GM18508 (cell line): ENCODE measurements around the gene CDCP1.
"Not testable (repeated sequence)": the region's sequence is repeated elsewhere in the genome, so short reads cannot be mapped to it uniquely, and the experiment has no call there.

Experiments
- ATAC-seq: cut with Tn5 transposase; IDR thresholded peaks from one replicate; pipeline ENCODE4 v1.9.1; 2021; ENCODE audit warnings: moderate number of reproducible peaks; ENCODE audit not compliant: insufficient read depth, unreplicated experiment

Gene CDCP1

DNA sequence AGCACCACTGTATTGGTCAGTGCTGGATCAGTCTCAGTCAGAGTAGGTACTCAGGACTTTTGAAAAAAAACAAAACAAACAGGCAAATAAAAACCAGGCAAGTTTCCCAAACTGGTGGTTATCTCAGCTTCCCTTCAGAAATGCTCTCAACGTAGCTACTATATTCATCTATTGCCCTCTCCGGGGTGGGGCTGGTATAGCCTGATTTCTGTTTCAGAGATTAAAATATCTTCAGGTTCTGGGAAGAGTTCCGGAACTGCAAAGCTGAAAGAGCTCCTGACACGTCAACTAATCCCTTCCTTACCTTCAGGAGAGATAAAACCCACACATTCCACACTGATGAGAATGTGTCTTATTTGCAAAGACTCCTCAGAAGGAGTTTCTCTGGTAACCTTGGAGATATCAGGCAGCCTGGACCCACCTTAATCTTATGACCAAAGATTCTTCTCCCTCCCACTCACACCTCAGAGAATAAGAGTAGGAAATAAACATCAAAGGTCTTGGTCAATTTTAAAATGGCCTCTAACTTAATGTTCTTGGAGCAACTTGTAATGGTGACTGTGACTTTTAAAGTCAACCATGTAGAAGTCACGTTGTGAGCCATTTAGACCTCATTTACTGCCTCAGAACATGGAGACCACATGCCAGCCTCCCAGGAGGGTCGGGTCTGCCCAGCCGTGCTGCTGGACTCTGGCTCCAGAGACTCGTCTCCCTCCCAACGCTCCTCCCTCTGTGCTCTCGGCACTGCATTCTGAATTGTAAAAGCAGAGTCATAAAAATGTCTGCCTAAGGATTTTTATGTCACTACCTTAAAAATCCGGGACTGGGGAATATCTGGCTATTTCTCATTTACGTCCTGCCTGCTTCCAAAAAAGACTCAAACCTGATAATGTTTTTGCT, 53.8 kb downstream of the CDCP1 start:
- ATAC-seq = no peak

DNA sequence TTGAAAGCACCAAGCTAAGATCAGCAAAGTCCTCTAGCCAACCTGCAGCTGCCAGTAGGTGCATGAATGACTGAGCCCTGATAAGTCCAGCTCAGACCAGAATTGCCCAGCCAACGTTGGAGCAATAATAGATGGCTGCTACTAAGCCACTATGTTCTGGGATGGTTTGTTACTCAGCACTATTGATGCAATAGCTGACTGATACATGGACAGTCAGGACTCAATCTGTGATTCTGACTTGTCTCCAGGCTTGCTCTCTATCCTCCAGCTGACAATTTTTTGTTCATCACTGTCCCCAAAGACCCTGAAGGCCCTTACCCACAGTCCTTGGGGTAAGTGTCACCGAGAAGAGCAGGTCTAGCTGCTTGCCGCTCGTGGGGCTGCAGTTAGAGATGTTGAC, 55.3 kb downstream of the CDCP1 start:
- no peak for ATAC-seq

GRCh38 chr3:45088543-45089358, 57.4 kb downstream of the CDCP1 start:
- no peak for ATAC-seq

GRCh38 chr3:45087155-45087554, 59.0 kb downstream of the CDCP1 start:
- no peak for ATAC-seq

GRCh38 chr3:45084820-45085816, 61.1 kb downstream of the CDCP1 start:
- no peak for ATAC-seq

DNA sequence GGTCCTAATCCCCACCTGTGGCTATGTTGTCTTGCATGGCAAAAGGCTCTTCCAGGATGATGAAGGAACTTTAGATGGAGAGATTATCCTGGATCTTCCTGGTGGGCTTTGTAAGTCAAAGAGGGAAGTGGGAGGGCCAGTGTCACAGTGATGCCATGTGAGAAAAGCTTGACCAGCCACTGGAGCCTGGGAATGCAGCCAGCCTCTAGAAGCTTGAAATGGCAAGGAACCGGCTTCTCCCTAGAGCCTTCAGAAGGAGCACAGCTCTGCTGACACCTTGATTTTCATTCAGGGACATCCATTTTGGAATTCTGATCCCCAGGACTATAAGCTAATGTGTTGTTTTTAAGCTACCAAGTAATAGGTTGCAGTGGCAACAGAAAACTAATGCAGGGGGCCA, 61.8 kb downstream of the CDCP1 start:
- ATAC-seq = no peak

GRCh38 chr3:45083023-45083422, 63.2 kb downstream of the CDCP1 start:
- no peak for ATAC-seq

DNA sequence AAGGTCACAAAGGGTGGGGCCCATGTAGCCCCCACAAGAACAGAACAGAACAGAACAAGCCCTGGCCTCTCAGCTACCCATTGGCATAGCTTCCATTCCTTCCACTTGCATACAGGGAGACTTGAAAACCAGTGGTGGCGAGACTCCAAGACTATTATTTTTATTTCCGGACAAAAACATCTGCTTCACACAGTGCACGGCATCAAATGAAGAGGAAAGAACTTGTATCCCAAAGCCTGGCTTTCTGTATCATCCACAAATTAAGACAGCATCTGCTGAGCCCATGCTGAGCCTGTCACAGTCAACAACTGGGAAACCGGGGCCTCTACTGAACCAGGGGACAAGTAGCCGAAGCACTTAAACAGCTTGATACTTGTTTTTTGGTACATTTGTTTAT, 64.0 kb downstream of the CDCP1 start:
- no peak for ATAC-seq

- no peak for ATAC-seq
These were observed 64.6 kb downstream of the CDCP1 start for GRCh38 chr3:45081506-45082141.

GRCh38 chr3:45080824-45081223, 65.4 kb downstream of the CDCP1 start:
- ATAC-seq = no peak

GRCh38 chr3:45079715-45080114, 66.5 kb downstream of the CDCP1 start:
- no peak for ATAC-seq

GRCh38 chr3:45078910-45079522, 67.2 kb downstream of the CDCP1 start:
- no peak for ATAC-seq

GRCh38 chr3:45078256-45078655, 67.9 kb downstream of the CDCP1 start:
- ATAC-seq = not testable (repeated sequence)

- ATAC-seq = no peak
These were observed 70.2 kb downstream of the CDCP1 start for GRCh38 chr3:45075821-45076625.

DNA sequence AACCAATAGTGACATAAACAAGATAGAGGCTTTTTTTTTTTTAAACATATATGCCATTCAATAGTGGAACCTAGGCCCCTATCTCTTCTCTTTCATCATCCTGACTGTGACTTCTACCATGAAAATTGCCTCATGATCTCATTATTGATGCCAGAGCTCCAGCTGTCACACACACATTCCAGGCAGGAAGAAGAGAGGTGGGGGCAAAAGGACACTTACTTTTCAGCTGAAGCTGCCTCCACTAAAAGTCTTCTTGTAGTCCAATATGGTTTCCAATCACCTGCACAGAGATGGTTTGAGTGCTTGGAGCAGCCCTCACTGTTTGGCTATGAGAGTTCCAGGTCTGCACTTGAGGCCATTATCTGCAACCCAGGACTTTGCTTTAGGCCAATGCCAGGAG, 75.1 kb downstream of the CDCP1 start:
- ATAC-seq = no peak

GRCh38 chr3:45067941-45068340, 78.2 kb downstream of the CDCP1 start:
- no peak for ATAC-seq

- ATAC-seq = no peak
These were observed 78.7 kb downstream of the CDCP1 start for GRCh38 chr3:45067486-45067885.

GRCh38 chr3:45066109-45066801, 79.9 kb downstream of the CDCP1 start:
- ATAC-seq = no peak
